ENCODE data around the gene ZNF264. TPM values are rescaled to one million over a fixed set of nuclear protein-coding genes. Genes with fewer than 3 reads are reported as not detected.

ZNF264 gene
- total RNA-seq: 24.0 TPM

DNA sequence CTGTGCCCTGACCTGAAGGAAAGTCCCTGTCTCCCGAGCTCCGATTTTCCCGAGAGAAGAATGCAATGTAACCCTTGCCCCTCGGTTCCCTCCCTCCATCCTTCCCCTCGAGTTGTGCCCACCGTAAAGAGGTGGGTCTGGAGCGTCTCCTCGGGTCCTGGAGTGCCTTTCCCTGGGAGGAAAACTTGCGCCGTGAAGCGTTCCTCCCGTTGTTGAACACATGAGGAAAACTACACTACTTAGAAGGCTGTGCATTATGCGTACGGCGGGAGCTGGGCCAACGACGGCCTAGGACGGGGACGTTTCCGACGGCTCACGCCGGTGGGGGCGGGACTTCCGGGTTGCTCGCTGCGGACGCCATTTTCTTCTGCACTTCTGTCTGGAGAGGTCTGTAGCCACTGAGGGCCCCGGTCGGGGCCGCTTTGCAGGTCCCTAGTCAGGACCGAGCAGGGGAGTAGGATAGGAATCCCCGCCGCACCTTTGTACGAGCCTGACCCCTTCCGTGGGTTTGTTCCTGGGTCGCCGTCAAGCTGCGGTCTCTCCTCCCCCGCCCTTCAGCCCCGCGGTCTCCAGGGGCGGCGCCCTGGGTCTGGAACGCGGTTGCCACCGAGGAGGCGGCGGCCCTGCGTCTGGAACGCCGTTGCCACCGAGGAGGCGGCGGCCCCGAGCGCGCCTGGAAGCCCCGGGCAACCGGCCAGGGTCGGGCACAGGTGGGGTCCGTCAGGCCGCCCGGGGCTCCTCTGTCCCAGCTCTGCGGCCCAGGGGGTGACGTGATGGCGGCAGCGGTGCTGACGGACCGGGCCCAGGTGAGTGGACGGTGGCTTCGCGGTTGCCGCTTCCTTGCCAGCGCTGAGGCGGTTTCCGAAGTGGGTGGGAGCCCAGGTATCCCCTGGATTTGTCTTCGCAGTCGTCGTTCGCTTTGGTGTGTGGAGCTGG is at the start of gene ZNF264:
Gene ZNF264, plus strand, starts transcription at position 360 of the 936 bp plus-strand sequence. Its CDS starts 414 bp downstream, at position 774.
- H3K9me3 ChIP-seq (ENCODE audit: control insufficient read depth in 3 of 3, low read length in 3 of 3): peaks cover 2 to 4% (median 2%) of the 10 kb centered on the region in 3 donors
- peak within 1 kb of the TSS; percentile 89 to 98 (median 94) for H3K9ac ChIP-seq (ENCODE audit: low read depth in 1 of 3, low read length in 3 of 3)
- peaks cover 27 to 34% (median 33%) of the 10 kb centered on the region in 3 donors for H3K36me3 ChIP-seq (ENCODE audit: control insufficient read depth in 3 of 3, insufficient read depth in 3 of 3, low read length in 3 of 3)
- H3K27me3 ChIP-seq (ENCODE audit: control insufficient read depth in 3 of 3, insufficient read depth in 3 of 3, low read length in 3 of 3): peaks cover 0 to 4% (median 0%) of the 10 kb centered on the region in 3 donors
- H3K4me3 ChIP-seq (ENCODE audit: low read length in 3 of 3): peak within 1 kb of the TSS; percentile 97 to 99 (median 98)
- peak within 1 kb of the TSS; percentile 80 for H3K27ac ChIP-seq (ENCODE audit: low read depth, low read length)
- peaks cover 19 to 30% (median 26%) of the 10 kb centered on the region in 3 donors for H3K4me1 ChIP-seq (ENCODE audit: control insufficient read depth in 3 of 3, insufficient read depth in 3 of 3, low read length in 3 of 3)

DNA sequence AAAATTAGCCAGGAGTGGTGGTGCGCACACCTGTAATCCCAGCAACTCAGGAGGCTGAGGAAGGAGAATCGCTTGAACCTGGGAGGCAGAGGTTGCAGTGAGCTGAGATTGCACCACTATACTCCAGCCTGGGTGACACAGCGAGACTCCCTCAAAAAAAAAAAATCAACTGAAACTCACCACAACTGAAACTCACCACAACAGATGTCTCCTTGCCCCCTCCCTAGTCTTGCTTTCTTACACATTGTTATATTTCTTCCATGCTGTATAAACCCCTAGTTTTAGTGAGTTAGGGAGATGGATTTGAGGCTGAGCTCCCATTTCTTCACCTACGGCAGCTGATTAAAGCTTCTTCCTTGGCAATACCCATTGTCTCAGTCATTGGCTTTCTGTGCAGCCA is 49.6 kb upstream of the ZNF264 start:
- H3K4me3 ChIP-seq (ENCODE audit: low read length in 3 of 3): no peak overlapping the region
- H3K4me1 ChIP-seq (ENCODE audit: control insufficient read depth in 3 of 3, insufficient read depth in 3 of 3, low read length in 3 of 3): no peaks in the 10 kb centered on the region
- H3K36me3 ChIP-seq (ENCODE audit: control insufficient read depth in 3 of 3, insufficient read depth in 3 of 3, low read length in 3 of 3): no peaks in the 10 kb centered on the region
- H3K9ac ChIP-seq (ENCODE audit: low read depth in 1 of 3, low read length in 3 of 3): no peak overlapping the region
- H3K27me3 ChIP-seq (ENCODE audit: control insufficient read depth in 3 of 3, insufficient read depth in 3 of 3, low read length in 3 of 3): no peaks in the 10 kb centered on the region
- H3K9me3 ChIP-seq (ENCODE audit: control insufficient read depth in 3 of 3, low read length in 3 of 3): peaks cover 0 to 2% (median 0%) of the 10 kb centered on the region in 3 donors
- H3K27ac ChIP-seq (ENCODE audit: low read depth, low read length): no peak overlapping the region

GRCh38 chr19:57152921-57153320 is 38.4 kb upstream of the ZNF264 start:
- Histone ChIP-seq H3K27ac (ENCODE audit: low read depth, low read length) (no peak overlapping the region), H3K9me3 (ENCODE audit: control insufficient read depth in 3 of 3, low read length in 3 of 3) (no peaks in the 10 kb centered on the region), H3K4me1 (ENCODE audit: control insufficient read depth in 3 of 3, insufficient read depth in 3 of 3, low read length in 3 of 3) (no peaks in the 10 kb centered on the region), H3K27me3 (ENCODE audit: control insufficient read depth in 3 of 3, insufficient read depth in 3 of 3, low read length in 3 of 3) (no peaks in the 10 kb centered on the region), H3K4me3 (ENCODE audit: low read length in 3 of 3) (no peak overlapping the region), H3K9ac (ENCODE audit: low read depth in 1 of 3, low read length in 3 of 3) (no peak overlapping the region), H3K36me3 (ENCODE audit: control insufficient read depth in 3 of 3, insufficient read depth in 3 of 3, low read length in 3 of 3) (no peaks in the 10 kb centered on the region)

DNA sequence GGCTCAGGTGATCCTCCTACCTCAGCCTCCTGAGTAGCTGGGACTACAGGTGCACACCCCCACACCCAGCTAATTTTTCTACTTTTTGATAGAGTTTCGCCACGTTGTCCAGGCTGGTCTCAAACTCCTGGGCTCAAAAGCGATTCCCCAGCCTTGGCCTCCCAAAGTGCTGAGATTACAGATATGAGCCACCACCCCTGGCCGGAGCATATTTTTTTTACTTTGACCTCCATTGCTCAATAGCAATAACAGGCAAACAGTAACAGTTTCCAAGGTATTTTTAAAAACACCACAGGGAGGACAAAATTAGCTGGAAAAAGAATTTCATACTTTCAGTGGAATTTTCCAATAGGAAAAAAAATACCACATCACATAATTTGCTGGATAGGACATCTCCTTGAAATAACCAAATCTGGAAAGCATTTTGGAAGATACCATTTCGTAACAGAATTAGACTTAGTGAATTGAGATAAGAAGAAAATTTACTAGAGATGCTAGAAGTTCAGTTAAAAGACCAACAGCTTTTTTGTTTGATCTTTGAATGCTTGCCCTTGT is 29.2 kb upstream of the ZNF264 start:
- no peak overlapping the region for H3K27ac ChIP-seq (ENCODE audit: low read depth, low read length)
- H3K9ac ChIP-seq (ENCODE audit: low read depth in 1 of 3, low read length in 3 of 3): no peak overlapping the region
- no peak overlapping the region for H3K4me3 ChIP-seq (ENCODE audit: low read length in 3 of 3)
- peaks cover 0 to 2% (median 0%) of the 10 kb centered on the region in 3 donors for H3K9me3 ChIP-seq (ENCODE audit: control insufficient read depth in 3 of 3, low read length in 3 of 3)
- H3K36me3 ChIP-seq (ENCODE audit: control insufficient read depth in 3 of 3, insufficient read depth in 3 of 3, low read length in 3 of 3): no peaks in the 10 kb centered on the region
- no peaks in the 10 kb centered on the region for H3K4me1 ChIP-seq (ENCODE audit: control insufficient read depth in 3 of 3, insufficient read depth in 3 of 3, low read length in 3 of 3)
- H3K27me3 ChIP-seq (ENCODE audit: control insufficient read depth in 3 of 3, insufficient read depth in 3 of 3, low read length in 3 of 3): no peaks in the 10 kb centered on the region

GRCh38 chr19:57165846-57166245 is 25.5 kb upstream of the ZNF264 start:
- peaks cover 0 to 2% (median 0%) of the 10 kb centered on the region in 3 donors for H3K9me3 ChIP-seq (ENCODE audit: control insufficient read depth in 3 of 3, low read length in 3 of 3)
- no peaks in the 10 kb centered on the region for H3K27me3 ChIP-seq (ENCODE audit: control insufficient read depth in 3 of 3, insufficient read depth in 3 of 3, low read length in 3 of 3)
- no peak overlapping the region for H3K4me3 ChIP-seq (ENCODE audit: low read length in 3 of 3)
- no peak overlapping the region for H3K9ac ChIP-seq (ENCODE audit: low read depth in 1 of 3, low read length in 3 of 3)
- H3K27ac ChIP-seq (ENCODE audit: low read depth, low read length): no peak overlapping the region
- H3K4me1 ChIP-seq (ENCODE audit: control insufficient read depth in 3 of 3, insufficient read depth in 3 of 3, low read length in 3 of 3): no peaks in the 10 kb centered on the region
- no peaks in the 10 kb centered on the region for H3K36me3 ChIP-seq (ENCODE audit: control insufficient read depth in 3 of 3, insufficient read depth in 3 of 3, low read length in 3 of 3)

DNA sequence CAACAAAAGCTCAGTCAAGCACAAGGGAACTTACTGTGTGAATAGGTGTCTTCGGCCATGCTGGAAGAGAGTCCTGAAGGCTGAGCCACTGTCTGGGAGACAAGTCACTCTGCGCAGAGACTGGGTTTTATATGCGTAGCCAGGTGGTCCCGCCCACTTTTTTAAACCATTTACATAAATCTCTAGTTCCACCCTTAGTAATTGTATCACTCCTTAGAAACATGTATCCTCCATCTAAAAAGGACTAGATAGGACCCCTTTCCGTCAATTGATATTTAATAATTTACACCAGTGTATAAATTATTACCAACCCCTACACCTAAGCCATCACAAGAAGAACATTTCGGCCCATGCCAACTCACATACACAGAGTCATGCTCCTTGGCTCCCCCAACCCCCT is 23.9 kb upstream of the ZNF264 start, which contains the start of gene DUXA:
Gene DUXA, minus strand, starts transcription at position 101 of the 400 bp plus-strand sequence. Its CDS starts 42 bp downstream, at position 59.
- Histone ChIP-seq H3K27me3 (ENCODE audit: control insufficient read depth in 3 of 3, insufficient read depth in 3 of 3, low read length in 3 of 3) (peaks cover 0 to 2% (median 0%) of the 10 kb centered on the region in 3 donors), H3K9me3 (ENCODE audit: control insufficient read depth in 3 of 3, low read length in 3 of 3) (peaks cover 0 to 2% (median 0%) of the 10 kb centered on the region in 3 donors), H3K4me3 (ENCODE audit: low read length in 3 of 3) (no peak within 1 kb of the TSS), H3K9ac (ENCODE audit: low read depth in 1 of 3, low read length in 3 of 3) (no peak within 1 kb of the TSS), H3K27ac (ENCODE audit: low read depth, low read length) (no peak within 1 kb of the TSS), H3K4me1 (ENCODE audit: control insufficient read depth in 3 of 3, insufficient read depth in 3 of 3, low read length in 3 of 3) (peaks cover 0 to 3% (median 0%) of the 10 kb centered on the region in 3 donors), H3K36me3 (ENCODE audit: control insufficient read depth in 3 of 3, insufficient read depth in 3 of 3, low read length in 3 of 3) (no peaks in the 10 kb centered on the region)

GRCh38 chr19:57171551-57172081 is 19.7 kb upstream of the ZNF264 start:
- Histone ChIP-seq H3K4me3 (ENCODE audit: low read length in 3 of 3) (peak overlapping the region; percentile 14 to 62 (median 17)), H3K9me3 (ENCODE audit: control insufficient read depth in 3 of 3, low read length in 3 of 3) (no peaks in the 10 kb centered on the region), H3K36me3 (ENCODE audit: control insufficient read depth in 3 of 3, insufficient read depth in 3 of 3, low read length in 3 of 3) (no peaks in the 10 kb centered on the region), H3K27me3 (ENCODE audit: control insufficient read depth in 3 of 3, insufficient read depth in 3 of 3, low read length in 3 of 3) (peaks cover 0 to 8% (median 5%) of the 10 kb centered on the region in 3 donors), H3K9ac (ENCODE audit: low read depth in 1 of 3, low read length in 3 of 3) (no peak overlapping the region), H3K4me1 (ENCODE audit: control insufficient read depth in 3 of 3, insufficient read depth in 3 of 3, low read length in 3 of 3) (peaks cover 0 to 4% (median 0%) of the 10 kb centered on the region in 3 donors), H3K27ac (ENCODE audit: low read depth, low read length) (no peak overlapping the region)

GRCh38 chr19:57190301-57190700 is 999 bp upstream of the ZNF264 start:
- Histone ChIP-seq H3K27me3 (ENCODE audit: control insufficient read depth in 3 of 3, insufficient read depth in 3 of 3, low read length in 3 of 3) (peaks cover 0 to 4% (median 0%) of the 10 kb centered on the region in 3 donors), H3K9ac (ENCODE audit: low read depth in 1 of 3, low read length in 3 of 3) (no peak overlapping the region), H3K9me3 (ENCODE audit: control insufficient read depth in 3 of 3, low read length in 3 of 3) (peaks cover 2 to 4% (median 2%) of the 10 kb centered on the region in 3 donors), H3K4me1 (ENCODE audit: control insufficient read depth in 3 of 3, insufficient read depth in 3 of 3, low read length in 3 of 3) (peaks cover 19 to 30% (median 26%) of the 10 kb centered on the region in 3 donors), H3K27ac (ENCODE audit: low read depth, low read length) (no peak overlapping the region), H3K4me3 (ENCODE audit: low read length in 3 of 3) (peak overlapping the region in 1 of 3 donors; percentile 97), H3K36me3 (ENCODE audit: control insufficient read depth in 3 of 3, insufficient read depth in 3 of 3, low read length in 3 of 3) (peaks cover 18 to 27% (median 24%) of the 10 kb centered on the region in 3 donors)

DNA sequence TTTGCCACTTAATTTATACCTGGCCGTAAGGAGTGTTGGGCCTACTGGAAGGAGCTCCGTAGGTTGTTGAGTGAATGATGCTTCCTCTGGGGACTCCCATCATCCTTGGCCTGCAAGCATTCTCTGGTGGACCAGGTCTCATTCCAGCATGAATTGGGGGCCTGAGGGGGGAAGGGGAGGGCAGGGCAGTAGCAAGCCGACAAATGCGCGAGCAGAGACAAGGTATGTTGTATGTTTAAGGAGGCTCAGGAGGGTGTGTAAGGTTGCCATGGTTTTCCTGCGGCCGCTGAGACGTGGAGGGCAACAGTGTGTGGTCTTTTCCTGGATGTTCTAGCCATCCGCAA is 749 bp downstream of the ZNF264 start:
- Histone ChIP-seq H3K36me3 (ENCODE audit: control insufficient read depth in 3 of 3, insufficient read depth in 3 of 3, low read length in 3 of 3) (peaks cover 34 to 40% (median 38%) of the 10 kb centered on the region in 3 donors), H3K9ac (ENCODE audit: low read depth in 1 of 3, low read length in 3 of 3) (peak overlapping the region; percentile 89 to 98 (median 94)), H3K4me1 (ENCODE audit: control insufficient read depth in 3 of 3, insufficient read depth in 3 of 3, low read length in 3 of 3) (peaks cover 19 to 30% (median 26%) of the 10 kb centered on the region in 3 donors), H3K4me3 (ENCODE audit: low read length in 3 of 3) (peak overlapping the region; percentile 97 to 99 (median 98)), H3K9me3 (ENCODE audit: control insufficient read depth in 3 of 3, low read length in 3 of 3) (peaks cover 2 to 4% (median 2%) of the 10 kb centered on the region in 3 donors), H3K27ac (ENCODE audit: low read depth, low read length) (peak overlapping the region; percentile 80), H3K27me3 (ENCODE audit: control insufficient read depth in 3 of 3, insufficient read depth in 3 of 3, low read length in 3 of 3) (peaks cover 0 to under 1% (median 0%) of the 10 kb centered on the region in 3 donors)
